NCI-H69 (cell line): ENCODE results near the gene CHKB.
"Not testable (repeated sequence)": the region's sequence is repeated elsewhere in the genome, so short reads cannot be mapped to it uniquely, and the experiment has no call there.

Experiments used
- DNase-seq: peaks from one replicate; lab custom pipeline; 2025; lab: John Stamatoyannopoulos, UW

CHKB gene

DNA sequence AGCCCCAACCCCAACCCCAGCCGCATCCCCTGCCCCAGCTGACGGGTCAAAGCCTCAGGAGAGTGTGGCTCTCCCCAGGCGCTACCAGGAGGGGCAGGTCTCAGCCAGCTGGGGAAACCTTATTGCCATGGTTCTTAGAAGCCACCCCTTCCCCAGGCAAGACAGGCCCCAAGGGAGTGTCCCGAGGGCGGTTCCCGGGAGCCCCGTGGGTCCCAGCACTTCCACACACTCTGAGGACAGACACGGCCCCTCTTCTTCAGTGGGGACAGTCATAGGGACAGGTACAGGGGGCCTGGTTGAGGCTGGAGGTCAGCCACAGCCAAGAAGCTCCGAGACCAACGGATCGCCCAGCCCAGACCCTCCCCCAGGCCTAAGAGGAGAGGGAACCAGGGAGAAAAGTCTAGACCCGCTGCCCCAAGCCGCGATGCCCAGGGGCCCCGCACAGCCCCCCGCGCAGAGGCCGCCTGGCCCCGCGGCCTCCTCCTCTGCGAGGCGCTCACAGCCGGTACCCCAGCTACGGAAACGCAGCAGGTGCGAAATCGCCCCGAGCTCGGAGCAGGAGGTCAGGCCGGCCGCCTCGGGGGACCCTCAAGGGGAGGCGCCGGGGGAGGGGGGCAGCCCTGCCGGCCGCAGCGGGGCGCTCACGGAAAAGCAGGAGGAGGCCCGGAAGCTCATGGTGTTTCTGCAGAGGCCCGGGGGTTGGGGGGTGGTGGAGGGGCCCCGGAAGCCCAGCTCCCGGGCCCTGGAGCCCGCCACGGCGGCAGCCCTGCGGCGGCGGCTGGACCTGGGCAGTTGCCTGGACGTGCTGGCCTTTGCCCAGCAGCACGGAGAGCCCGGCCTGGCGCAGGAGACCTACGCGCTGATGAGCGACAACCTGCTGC is 34.4 kb downstream of the CHKB start:
- no peak for DNase-seq

DNA sequence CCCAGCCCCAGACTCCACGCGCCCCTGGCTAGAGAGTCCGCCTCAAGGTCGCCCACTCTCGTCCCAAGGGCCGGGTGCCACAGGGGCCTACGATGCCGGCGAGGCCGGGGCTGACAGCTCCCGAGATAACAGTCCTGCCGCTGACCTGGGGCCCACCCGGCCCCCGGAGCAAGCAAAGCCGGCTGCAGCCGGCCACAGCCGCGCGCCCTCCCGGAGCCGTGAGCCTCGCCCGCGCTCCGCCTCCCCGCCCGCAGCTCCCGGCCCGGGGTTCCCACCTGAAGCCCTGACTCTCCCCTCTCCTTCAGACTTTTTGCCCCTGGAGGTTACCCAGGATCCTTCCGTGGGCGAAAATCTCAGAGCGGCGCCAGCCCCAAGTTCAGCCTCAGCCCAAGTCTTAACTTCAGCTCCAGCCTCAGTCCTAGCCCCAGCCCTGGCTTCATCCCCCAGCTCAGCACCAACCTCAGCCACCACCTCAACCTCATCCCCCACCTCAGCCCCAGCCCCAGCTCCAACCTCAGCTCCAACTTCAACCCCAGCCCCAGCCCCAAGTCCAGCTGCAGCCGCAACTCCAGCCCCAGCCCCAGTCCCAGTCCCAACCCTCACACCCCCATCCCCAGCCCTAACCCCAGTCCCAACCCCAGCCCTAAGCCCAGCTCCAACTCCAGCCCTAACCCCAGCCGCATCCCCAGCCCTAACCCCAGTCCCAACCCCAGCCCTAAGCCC is 35.2 kb downstream of the CHKB start:
- no peak for DNase-seq

DNA sequence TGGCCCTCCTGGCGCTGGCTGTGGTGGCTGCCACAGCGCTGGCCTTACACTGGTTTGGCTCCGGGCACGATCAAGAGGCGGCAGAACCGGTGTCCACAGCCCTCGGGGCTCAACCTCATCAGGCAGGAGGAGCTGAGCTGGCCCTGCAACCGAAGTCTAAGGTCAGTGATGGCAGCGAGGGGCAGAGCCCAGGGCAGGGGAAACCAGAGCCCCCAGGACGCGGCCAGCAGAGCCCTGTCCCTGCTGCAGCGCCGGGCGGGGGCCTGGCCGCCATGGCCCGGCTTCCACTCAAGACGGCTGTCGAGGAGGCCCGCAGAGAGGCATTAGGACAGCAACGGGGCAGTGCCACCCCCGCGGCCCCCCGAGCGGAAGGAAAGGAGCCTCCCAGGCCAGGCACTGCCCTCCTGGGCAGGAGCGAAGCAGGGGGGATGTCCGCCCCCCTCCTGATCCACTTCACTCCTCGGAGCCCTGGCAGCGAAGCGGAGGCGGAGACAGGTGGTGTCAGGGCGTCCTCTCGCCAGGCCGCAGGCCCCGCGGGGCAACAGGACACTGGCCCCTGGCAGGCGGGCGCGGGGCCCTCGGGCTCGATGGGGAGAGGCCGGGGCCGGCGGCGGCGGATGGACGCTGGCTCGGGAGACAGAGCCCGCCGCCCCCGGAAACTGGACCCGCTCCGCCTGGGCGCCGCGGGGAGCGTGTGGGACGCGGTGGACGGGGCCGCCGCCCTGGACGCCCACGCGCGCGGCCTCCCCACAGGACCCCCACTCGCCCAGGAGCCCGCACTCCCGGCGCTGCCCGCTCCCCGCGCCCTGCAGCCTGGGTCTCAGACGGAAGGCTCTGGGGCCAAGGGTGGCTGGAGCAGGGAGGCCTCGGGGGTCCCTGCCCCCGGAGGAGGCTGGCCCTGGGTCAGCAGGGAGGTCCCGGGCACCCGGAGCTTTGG is 36.1 kb downstream of the CHKB start:
- DNase-seq: no peak

DNA sequence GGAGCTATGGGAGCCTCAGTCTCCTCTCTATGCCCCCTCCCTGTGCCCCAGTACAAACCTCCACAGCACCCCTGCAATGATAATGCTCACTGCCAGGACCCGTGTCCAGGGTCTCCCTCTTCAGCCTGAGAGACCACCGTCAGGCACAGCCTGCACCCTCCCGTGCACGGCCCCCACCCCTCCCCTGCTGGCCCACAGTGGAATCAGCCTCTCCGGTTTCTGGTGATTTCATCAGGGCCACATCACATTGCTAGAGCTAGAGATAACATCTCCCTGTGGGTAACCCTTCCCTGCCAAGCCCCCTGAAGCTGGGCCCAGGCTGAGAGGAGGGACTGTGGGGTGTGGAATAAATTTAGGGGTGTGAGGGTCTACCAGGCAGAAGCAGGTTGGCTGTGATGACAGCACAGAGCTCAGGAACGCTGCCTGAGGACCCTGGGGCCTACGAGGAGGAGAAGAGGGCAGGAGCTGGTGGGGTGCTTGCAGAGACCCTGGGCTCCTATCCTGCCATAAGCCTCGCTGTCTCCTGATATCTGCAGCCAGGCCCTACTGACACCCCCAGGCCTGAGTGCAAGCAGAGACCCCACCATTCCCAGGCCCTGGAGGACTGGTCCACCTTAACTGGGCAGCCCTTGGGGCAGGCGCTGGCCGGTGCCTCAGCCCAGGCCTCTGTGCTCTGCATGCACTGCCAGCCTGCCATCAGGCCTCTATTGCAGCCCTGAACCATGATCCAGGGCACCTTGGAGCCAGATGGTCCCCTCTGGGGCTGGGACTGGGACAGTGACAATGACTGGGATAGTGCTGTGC is 36.9 kb downstream of the CHKB start, which contains the start of gene KLHDC7B:
Gene KLHDC7B (plus strand): TSS at position 378 of the 804 bp plus-strand sequence. CDS start 345 bp downstream, at position 723.
- DNase-seq: no peak

DNA sequence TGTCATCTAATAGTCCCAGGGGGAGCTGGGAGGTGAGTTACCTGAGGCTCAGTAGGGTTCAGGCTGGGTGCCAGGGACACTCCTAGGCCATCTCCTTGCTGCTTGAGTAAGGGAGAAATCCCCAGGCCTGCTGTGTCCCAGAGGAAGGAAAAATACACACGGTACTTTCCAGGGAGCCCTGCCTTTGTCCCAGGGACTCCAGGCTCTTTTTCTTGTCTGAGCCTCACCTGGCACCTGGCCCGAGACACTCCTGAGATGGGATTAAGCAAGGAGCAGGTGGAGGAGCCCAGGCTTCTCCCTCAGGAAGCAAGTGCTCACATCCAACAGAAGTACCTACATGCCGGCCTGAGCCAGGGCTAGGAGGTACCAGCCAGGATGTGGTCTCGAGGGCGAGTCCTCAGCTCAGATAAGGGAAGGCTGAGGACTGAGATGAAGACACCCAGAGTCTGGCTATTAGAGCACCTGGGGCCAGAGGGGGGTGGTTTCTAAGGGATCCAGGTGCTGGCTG is 37.8 kb downstream of the CHKB start:
- DNase-seq: peak; percentile 58

DNA sequence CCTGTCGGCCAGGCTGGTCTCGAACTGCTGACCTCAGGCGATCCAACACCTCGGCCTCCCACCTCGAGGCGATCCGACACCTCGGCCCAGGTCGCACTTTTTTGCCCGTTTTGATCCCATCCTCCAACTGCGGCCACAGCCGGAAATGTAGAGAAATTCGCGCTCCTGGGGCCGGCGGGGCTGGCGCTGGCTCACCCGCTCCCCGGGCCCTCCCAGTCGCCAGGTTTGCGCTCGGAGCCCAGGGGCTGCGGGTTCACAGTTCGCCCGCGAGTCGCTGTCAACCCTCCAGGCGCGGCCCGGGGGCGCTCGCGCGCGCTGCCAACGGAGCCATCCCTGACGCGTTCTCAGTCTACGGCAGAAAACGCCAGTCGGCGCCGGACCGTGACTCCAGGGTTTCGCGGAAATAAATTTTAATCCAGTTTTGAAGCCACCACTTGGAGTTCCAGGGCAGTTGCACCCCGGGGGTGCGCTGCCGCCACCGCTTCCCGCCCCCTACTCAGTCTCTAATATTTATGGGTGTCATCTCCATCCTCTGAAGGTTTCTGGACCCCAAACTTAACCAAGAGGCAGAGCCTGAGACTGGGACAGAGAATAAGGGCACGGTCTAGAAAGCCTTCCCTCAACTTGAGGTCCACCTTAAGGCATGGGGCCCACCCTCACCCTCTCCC is 38.4 kb downstream of the CHKB start:
- DNase-seq: peak; percentile 85

DNA sequence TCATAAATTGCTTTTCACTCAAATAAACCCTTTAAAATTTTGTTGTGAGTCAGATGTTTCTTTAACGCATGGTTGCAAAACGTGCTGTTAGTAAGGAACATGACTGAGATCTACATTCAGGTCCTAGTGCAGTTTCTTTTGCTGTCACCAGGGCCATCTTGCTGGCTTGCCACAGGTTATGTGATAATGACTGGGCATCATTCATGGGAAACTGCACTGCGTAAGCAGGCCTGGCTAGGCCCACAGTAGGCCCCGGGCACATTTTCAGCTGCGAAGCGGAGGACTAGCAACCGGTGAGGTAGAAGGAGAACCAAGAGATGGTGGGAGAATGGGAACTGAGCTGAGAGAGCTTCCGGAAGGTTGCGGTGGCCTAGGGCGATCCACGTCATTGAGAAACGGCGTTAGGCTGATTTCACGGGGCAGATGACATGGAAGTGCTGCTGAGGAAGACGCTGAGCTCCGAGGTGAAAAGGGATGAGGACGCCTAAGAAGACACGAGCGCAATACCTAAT is 40.2 kb downstream of the CHKB start:
- DNase-seq: no peak

DNA sequence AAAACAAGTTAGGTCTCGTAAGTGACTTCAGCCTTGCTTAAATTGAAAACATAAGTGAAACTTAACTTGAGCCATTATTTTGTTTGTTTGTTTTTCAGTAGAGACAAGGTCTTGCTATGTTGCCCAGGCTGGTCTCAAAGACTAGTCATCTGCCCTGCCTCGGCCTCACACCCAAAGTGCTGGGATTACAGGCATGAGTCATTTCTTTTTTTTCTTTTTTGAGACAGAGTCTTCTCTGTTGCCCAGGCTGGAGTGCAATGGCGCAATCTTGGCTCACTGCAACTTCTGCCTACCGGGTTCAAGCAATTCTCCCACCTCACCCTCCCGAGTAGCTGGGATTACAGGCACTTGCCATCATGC is 41.0 kb downstream of the CHKB start:
- DNase-seq: not testable (repeated sequence)

DNA sequence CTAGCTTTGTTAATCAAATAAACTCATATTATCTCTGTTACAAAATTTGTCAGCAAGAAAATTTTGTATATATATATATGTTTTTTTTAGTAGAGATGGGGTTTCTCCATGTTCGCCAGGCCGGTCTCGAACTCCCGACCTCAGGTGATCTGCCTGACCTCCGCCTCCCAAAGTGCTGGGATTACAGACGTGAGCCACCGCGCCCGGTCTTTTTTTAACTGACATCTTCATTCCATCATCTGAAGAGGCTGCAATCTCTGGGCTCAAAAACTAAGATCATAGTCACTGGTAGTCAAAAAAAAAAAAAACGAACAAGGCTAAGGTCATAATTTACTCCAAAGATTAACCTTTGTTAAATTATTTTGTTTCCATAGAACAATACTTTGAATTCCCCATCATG is 42.3 kb downstream of the CHKB start:
- DNase-seq: no peak

DNA sequence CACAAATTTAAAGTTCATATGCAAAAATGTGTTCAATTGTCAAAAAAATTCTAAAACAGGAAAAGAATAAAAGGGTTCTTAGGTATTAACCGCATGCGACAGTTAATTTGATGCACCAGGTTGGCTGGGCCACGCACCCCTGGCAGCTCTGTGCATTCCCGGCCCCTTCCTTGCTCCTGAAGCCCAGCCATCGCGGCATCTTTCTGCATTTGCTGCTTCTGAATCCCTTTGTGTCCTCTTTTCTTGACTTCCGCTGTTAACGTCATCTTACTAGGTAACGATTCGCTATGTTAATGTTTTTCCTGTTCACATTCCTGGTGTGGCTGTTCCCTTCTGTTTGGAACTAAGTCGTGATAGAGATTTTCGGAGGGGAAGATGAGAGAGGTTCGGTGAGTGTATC is 44.9 kb downstream of the CHKB start:
- DNase-seq: no peak

DNA sequence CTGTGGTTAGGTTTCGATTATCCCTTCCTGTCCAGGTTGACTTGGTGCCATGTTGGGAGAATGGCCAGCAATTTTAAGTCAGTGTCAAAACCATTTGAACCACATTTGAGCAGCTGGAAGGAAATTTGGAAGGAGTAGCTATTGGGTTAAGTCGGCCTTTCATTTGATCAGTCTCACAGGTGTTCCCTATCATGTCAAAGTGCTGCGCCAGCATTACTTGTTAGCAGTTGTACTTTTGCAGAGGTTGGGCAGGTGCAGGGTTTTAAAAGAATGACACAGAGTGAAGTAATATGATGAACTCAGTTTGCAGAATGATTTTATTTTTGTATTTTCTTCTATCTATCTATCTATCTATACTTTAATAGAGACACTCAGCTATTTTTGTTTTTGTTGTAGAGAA is 46.4 kb downstream of the CHKB start:
- no peak for DNase-seq

DNA sequence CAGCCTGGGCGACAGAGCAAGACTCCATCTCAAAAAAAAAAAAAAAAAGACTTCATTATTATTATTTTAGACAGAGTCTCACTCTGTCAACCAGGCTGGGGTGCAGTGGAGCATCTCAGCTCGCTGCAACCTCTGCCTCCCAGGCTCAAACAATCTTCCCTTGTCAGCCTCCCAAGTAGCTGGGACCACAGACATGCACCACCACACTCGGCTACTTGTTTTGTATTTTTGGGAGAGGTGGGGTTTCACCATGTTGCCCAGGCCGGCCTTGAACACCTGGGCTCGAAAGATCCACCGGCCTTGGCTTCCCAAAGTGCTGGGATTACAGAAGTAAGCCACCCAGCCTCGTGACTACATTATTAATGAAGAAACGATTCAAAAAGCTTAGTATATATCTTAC is 47.5 kb downstream of the CHKB start:
- DNase-seq: no peak

DNA sequence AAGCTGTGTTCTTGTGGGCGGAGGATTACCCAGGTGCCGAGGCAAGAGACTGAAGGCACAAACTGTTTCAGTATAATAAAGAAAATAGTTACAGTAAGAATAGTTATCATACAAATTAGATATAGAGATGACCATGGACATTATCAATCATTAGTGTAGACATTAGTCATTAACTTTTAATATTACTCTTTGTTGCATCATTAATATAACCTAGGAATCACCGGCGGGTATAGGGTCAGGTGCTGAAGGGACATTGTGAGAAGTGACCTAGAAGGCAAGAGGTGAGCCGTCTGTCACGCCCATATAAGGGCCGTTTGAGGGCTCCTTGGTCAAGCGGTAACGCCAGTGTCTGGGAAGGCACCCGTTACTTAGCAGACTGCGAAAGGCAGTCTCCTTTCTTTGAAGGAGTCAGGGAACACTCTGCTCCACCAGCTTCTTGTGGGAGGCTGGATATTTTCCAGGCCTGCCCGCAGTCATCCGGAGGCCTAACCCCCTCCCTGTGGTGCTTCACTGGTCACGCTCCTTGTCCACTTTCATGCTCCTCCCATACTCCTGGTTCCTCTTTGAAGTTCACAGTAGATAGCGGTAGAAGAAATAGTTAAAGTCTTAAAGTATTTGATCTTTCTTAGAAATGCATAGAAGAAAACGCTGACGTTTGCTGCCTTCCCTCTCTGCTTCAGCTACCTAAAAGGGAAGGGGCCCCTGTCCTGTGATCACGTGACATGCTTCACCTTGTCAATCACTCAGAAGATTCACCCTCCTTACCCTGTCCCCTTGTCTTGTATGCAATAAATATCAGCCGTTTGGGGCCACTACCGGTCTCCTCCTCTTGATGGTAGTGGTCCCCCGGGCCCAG is 48.6 kb downstream of the CHKB start:
- DNase-seq: not testable (repeated sequence)

DNA sequence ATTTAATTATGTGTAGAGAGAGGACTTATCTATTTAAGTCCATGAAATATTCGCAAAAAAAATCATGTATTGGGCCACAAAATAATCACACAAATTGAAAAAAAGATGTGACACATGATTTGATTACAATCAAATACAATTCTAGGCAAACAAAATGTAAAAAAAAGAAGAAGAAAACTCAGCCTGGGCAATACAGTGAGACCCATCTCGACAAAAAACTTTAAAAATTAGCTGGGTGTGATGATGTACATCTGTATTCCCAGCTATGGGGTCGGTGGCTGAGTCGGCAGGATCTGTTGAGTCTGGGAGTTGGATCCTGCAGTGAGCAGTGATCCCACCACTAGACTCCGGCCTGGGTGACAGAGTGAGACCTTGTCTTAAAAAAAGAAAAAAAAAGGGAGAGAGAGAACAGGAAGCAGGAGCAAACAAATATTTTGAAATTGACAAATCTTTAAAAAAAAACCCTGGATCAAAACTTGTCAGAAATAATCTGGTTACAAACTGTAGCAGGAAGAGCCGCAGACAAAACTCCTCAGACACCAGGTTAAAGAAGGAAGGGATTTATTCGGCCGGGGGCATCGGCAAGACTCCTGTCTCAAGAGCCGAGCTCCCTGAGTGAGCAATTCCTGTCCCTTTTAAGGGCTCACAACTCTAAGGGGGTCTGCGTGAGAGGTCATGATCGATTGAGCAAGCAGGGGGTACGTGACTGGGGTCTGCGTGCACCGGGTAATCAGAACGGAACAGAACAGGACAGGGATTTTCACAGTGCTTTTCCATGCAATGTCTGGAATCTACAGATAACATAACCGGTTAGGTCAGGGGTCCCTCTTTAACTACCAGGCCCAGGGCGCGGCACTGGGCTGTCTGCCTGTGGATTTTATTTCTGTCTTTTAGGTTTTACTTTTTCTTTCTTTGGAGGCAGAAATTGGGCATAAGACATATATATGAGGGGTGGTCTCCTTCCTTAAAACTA is 49.5 kb downstream of the CHKB start:
- no peak for DNase-seq

DNA sequence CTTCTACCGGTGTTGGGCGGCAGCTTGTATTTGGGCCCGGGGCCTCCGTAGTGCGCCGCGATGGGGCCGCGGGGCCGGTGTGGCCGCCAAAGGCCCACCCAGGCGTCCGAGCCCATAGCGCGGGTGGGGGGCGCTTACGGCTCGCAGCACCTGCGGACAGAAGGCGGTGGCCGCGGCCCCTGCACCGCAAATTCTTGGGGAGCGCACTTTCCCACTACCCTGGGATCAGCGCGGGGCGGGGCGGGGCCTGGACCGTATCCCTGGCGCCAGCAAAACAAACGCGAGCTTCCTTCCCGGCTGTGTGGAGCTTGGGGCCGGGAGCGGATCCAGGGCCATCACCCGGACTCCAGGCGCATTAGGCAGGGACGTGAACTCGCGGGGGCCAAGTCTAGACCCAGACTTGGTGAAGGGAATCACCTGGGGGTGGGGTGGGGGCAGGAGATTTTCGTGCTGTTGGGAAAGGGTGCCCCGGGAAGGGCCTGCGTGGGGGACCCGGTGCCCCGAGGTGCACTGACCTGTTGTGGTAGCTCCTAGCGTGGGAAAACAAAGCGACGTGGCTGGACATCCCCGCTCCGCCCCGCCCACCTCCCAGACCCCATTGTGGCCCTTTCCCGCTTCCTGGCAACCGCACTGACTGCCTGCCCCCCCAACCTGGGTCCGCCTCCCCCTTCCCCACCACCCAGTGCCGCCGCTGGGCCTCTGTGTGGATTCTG is 50.5 kb downstream of the CHKB start:
- peak; percentile 59 for DNase-seq

DNA sequence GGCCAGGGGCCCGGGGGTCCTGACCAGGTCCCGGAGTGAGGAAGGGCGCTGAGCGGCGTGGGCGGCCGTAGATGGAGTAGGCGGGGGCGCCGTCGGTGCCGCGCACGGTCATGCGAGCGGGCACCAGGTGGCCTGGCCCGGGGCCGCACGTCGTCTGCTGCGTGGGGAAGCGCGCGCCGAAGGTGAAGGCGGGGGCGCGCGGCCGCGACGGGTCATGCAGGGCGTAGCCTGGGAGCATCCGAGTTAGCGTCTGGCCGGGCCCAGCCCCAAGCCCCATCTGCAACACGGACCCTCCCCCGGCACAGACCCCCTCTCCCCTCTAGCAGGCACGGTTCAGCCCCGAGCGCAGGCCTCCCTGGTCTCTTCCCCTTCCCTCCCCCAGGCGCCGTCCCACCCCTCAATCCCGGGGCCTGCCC is 51.1 kb downstream of the CHKB start:
- DNase-seq: peak; percentile 61

DNA sequence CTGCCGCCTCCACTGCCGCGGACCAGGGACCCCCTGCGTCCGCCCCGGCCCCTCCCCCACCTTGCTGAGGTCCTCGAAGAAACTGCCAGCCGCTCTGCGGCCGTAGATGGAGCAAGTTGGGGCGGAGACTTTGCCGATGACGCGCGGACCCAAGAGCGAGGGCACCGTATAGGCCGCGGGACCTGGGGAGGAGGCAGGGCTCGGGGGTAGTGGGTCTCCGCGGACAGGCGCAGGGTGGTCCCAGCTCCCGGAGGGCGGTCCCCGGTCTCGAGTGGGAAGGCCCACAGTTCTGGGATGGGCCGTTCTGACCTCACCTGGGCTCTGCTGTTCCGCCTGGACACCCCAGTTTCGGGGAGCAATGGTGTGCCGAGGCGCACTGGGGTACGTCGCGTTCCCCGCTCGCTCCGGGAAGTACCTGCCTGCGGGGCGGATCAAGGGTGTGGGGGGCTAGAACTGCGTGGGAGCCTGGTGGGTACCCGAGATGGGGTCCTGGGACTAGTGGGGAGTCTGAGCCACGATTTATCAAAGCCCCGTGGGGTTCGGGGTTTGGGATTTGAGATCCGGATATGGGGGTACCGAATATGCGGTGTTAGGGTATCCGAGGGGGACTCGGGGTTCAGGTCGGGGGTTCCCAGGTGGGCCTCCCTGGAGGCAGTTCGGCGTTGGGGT is 51.6 kb downstream of the CHKB start:
- DNase-seq: peak; percentile 75
